DND-41 (cell line): Measurements from ENCODE around the gene ACVR2A.

Experiments
- CTCF ChIP-seq: IDR thresholded peaks from 2 replicates; pipeline ENCODE4 v1.5.1; 2012; ENCODE audit warnings: borderline replicate concordance, low read length, moderate library complexity, mild to moderate bottlenecking; ENCODE audit not compliant: poor library complexity, severe bottlenecking; ENCODE audit errors: extremely low read depth
- EZH2 ChIP-seq: IDR thresholded peaks from 3 replicates; pipeline ENCODE4 v1.6.1; 2012; ENCODE audit warnings: borderline replicate concordance, low read depth, mild to moderate bottlenecking, moderate library complexity, low read length, inconsistent platforms; ENCODE audit not compliant: severe bottlenecking

DNA sequence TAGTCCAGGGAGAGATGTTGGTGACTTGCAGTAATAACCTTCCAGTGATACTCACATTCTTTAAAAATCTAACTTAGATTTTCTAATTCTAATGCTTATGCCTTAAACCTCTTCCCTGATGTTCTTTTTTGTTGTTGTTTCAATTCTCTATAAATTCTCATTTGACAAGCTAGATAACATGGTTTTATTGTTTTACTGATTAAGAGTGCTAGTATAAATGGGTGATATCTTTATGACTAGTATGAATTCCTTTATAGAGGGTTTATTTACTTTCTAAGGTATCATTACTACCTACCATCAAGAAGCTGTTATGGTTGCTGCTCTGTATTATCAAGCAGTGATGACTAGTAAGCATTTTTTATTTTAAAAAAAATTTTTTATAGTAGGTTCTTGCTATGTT, 35.0 kb downstream of the ACVR2A start:
- TF ChIP-seq CTCF (no peak), EZH2 (no peak)
